Smooth muscle cell (in vitro differentiated cells): ENCODE data around the gene RPS10. TPM values are rescaled to one million over a fixed set of nuclear protein-coding genes. Genes with fewer than 3 reads are reported as not detected.

Experiments
- DNase-seq: peaks from one replicate; lab custom pipeline; 2025; ENCODE audit not compliant: unreplicated experiment; lab: John Stamatoyannopoulos, UW
- H2AFZ ChIP-seq: fragments of 200-600 bp; sonication (generic); 2 replicates; pipeline ENCODE4 v1.6.0; 2016; ENCODE audit warnings: antibody characterized with exemption, low read depth, mild to moderate bottlenecking
- H3F3A ChIP-seq: fragments of 200-600 bp; sonication (generic); 2 replicates; pipeline ENCODE4 v1.6.0; 2017; ENCODE audit warnings: antibody characterized with exemption, low read depth
- H3K27ac ChIP-seq: fragments of 200-600 bp; sonication (generic); 2 replicates; pipeline ENCODE4 v1.5.1; 2016; ENCODE audit warnings: low read depth, mild to moderate bottlenecking
- H3K27me3 ChIP-seq: fragments of 200-600 bp; sonication (generic); 2 replicates; pipeline ENCODE4 v1.6.1; 2016; ENCODE audit warnings: low read depth, mild to moderate bottlenecking
- H3K36me3 ChIP-seq: fragments of 200-600 bp; sonication (generic); 2 replicates; pipeline ENCODE4 v1.5.1; 2016; ENCODE audit warnings: low read depth
- H3K4me1 ChIP-seq: fragments of 200-600 bp; sonication (generic); 2 replicates; pipeline ENCODE4 v1.5.1; 2016; ENCODE audit warnings: low read depth
- H3K4me2 ChIP-seq: fragments of 200-600 bp; sonication (generic); 2 replicates; pipeline ENCODE4 v1.6.0; 2016; ENCODE audit warnings: mild to moderate bottlenecking
- H3K4me3 ChIP-seq: fragments of 200-600 bp; sonication (generic); 2 replicates; pipeline ENCODE4 v1.5.1; 2016; ENCODE audit warnings: mild to moderate bottlenecking
- H3K79me2 ChIP-seq: fragments of 200-600 bp; sonication (generic); 2 replicates; pipeline ENCODE4 v1.6.0; 2016; ENCODE audit warnings: low read depth, mild to moderate bottlenecking
- H3K9ac ChIP-seq: fragments of 200-600 bp; sonication (generic); 2 replicates; pipeline ENCODE4 v1.6.0; 2016; ENCODE audit warnings: low read depth
- H3K9me3 ChIP-seq: fragments of 200-600 bp; sonication (generic); replicated peaks from 2 replicates; pipeline ENCODE4 v1.5.1; 2016; ENCODE audit warnings: low read depth
- H4K20me1 ChIP-seq: fragments of 200-600 bp; sonication (generic); 2 replicates; pipeline ENCODE4 v1.6.0; 2016; ENCODE audit warnings: low read depth
- WGBS: methylation state at CpG from one replicate; pipeline ENCODE4 v1.1.7; 2016; ENCODE audit warnings: low lambda C conversion rate; 5-methylcytosine and 5-hydroxymethylcytosine counted together
- polyA plus RNA-seq: library from polyadenylated mRNA; unstranded; fragments of >200 nt; fragmentation: Nextera tagmentation; extraction: Ambion mirVana; gene quantifications from 2 replicates; pipeline ENCODE4 v1.2.1, GENCODE V29; 2016
- total RNA-seq: library from RNA; depleted of rRNA; stranded (reverse); fragments of >200 nt; gene quantifications from 2 replicates; pipeline ENCODE4 v1.2.3, GENCODE V29; 2014
- TF ChIP-seq, protein P1 (sequence below): fragments of 200-600 bp; sonication (generic); IDR thresholded peaks from 2 replicates; pipeline ENCODE4 v1.5.1; 2017; ENCODE audit warnings: borderline replicate concordance, mild to moderate bottlenecking, antibody characterized with exemption; ENCODE audit not compliant: insufficient read depth, poor library complexity, severe bottlenecking

The RPS10 gene
- total and polyA plus RNA-seq, 2 experiments from 2014 or later = 660 to 2,498 TPM

DNA sequence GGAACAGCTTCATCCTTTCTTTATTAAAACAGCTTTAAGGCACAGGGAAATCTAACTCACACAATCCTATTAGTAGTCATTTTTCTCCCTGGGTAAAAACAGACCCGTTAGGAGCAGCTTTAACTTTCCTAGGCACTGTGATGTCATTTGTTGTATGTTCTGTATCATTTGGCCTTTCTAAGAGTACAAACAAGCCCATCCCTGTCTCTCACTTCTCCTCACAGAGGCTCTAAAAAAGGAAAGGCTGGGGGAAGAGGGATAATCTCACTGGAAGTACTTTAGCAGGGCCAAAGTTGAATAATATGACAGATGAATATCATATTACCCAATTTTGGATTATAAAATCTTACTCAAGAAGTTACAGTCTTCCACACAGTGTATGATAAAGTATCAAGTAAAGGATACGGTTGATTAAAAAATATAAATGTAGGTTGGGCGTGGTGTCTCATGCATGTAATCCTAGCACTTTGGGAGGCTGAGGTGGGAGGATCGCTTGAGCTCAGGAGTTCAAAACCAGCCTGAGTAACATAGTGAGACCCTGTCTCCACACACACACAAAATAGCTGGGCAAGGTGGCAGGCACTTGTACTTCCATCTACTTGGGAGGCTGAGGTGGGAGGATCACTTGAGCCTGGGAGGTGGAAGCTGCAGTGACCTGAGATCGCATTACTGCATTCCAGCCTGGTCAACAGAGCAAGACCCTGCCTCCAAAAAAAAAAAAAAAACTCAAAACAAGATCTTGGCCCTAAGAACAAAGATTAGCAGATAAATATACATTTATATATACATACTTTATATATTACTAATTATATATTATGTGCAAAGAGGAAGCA, 41.3 kb downstream of the RPS10 start:
- TF ChIP-seq, protein P1, sequence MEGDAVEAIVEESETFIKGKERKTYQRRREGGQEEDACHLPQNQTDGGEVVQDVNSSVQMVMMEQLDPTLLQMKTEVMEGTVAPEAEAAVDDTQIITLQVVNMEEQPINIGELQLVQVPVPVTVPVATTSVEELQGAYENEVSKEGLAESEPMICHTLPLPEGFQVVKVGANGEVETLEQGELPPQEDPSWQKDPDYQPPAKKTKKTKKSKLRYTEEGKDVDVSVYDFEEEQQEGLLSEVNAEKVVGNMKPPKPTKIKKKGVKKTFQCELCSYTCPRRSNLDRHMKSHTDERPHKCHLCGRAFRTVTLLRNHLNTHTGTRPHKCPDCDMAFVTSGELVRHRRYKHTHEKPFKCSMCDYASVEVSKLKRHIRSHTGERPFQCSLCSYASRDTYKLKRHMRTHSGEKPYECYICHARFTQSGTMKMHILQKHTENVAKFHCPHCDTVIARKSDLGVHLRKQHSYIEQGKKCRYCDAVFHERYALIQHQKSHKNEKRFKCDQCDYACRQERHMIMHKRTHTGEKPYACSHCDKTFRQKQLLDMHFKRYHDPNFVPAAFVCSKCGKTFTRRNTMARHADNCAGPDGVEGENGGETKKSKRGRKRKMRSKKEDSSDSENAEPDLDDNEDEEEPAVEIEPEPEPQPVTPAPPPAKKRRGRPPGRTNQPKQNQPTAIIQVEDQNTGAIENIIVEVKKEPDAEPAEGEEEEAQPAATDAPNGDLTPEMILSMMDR = no peak
- peak overlapping the region; percentile 76 for H3K27ac ChIP-seq
- WGBS = 84% methylated on average over 5 of the region's 5 CpGs

DNA sequence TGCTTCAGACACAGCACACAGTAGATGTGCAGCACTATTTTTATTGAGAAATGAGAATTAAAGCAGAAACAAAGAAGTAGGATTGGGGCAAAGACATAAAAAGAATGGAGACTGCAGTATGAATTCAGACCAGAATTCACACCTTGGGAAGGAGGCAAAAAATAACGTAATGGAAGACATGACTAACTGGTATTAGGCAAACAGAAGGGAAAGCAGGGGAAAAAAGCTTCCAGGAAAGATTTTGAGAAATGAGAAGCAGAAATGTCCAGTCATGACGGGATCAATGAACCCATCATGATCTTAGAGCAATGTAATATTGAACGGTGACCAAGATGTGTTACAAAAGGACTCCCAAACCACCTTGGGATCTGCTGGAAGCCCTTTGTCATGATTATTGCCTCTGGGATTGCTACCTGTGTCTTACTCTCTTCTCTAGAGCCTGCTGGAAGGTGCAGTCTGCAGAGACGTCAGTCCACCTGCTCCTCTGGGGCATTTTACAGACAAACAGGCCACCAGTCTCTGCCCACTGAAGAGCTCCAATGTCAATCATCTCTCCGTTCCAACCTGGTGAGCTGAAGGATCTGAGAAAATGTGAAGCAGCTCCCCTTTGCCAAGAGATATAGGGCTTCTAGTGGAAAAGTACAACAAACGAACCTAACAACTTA, 42.1 kb downstream of the RPS10 start:
- Histone ChIP-seq H3K27me3 (no peaks in the 10 kb centered on the region), H3K4me2 (peak overlapping the region; percentile 77), H3K27ac (peak overlapping the region; percentile 76), H3K9me3 (no peaks in the 10 kb centered on the region), H3K9ac (peak overlapping the region; percentile 30), H4K20me1 (peaks cover 53% of the 10 kb centered on the region), H3K79me2 (peaks cover 59% of the 10 kb centered on the region), H3F3A (peaks cover 13% of the 10 kb centered on the region), H3K4me3 (no peak overlapping the region), H2AFZ (no peak overlapping the region), H3K4me1 (peaks cover 13% of the 10 kb centered on the region), H3K36me3 (no peaks in the 10 kb centered on the region)
- WGBS = 73% methylated on average over 6 of the region's 6 CpGs
- TF ChIP-seq, protein P1 = no peak
- no peak for DNase-seq

More for the DNA sequence above, 41.3 kb downstream of the RPS10 start:
- DNase-seq = no peak
- Histone ChIP-seq H3K4me3 (no peak overlapping the region), H3K79me2 (peaks cover 59% of the 10 kb centered on the region), H4K20me1 (peaks cover 55% of the 10 kb centered on the region), H3K9me3 (no peaks in the 10 kb centered on the region), H3K9ac (peak overlapping the region; percentile 30), H3K36me3 (no peaks in the 10 kb centered on the region), H3K27me3 (no peaks in the 10 kb centered on the region), H3K4me2 (peak overlapping the region; percentile 47), H3F3A (peaks cover 13% of the 10 kb centered on the region), H3K4me1 (peaks cover 13% of the 10 kb centered on the region), H2AFZ (no peak overlapping the region)

DNA sequence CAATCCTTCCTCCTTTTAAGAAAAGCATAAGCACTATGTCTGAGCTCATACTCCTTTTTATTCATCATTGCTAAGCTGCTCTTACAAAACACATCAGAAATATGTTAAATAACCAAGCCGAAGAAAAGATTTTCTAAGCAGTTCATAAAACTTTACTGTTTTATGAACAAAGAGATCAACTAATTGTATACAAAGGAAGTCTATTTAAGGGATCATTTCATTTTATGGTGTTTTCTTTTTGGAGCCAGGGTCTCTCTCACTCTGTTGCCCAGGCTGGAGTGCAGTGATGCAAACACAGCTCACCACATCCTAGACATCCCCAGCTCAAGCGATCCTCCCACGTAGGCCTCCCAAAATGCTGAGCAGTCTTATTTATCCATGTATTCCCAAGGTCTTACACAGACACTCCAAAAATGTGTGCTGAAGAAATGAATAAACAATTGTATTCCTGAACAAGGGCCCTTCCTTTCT, 42.7 kb downstream of the RPS10 start:
- peaks cover 53% of the 10 kb centered on the region for H4K20me1 ChIP-seq
- no peak for DNase-seq
- peaks cover 13% of the 10 kb centered on the region for H3K4me1 ChIP-seq
- peak overlapping the region; percentile 77 for H3K4me2 ChIP-seq
- no peak overlapping the region for H3K4me3 ChIP-seq
- H3F3A ChIP-seq = peaks cover 13% of the 10 kb centered on the region
- no peaks in the 10 kb centered on the region for H3K9me3 ChIP-seq
- H3K9ac ChIP-seq = peak overlapping the region; percentile 64
- no peaks in the 10 kb centered on the region for H3K36me3 ChIP-seq
- no peak overlapping the region for H2AFZ ChIP-seq
- peak overlapping the region; percentile 76 for H3K27ac ChIP-seq
- 35% methylated on average over 3 of the region's 3 CpGs for WGBS
- H3K79me2 ChIP-seq = peaks cover 59% of the 10 kb centered on the region
- TF ChIP-seq, protein P1 = no peak
- H3K27me3 ChIP-seq = no peaks in the 10 kb centered on the region
